ENCODE results near the gene PET100.

PET100 gene

DNA sequence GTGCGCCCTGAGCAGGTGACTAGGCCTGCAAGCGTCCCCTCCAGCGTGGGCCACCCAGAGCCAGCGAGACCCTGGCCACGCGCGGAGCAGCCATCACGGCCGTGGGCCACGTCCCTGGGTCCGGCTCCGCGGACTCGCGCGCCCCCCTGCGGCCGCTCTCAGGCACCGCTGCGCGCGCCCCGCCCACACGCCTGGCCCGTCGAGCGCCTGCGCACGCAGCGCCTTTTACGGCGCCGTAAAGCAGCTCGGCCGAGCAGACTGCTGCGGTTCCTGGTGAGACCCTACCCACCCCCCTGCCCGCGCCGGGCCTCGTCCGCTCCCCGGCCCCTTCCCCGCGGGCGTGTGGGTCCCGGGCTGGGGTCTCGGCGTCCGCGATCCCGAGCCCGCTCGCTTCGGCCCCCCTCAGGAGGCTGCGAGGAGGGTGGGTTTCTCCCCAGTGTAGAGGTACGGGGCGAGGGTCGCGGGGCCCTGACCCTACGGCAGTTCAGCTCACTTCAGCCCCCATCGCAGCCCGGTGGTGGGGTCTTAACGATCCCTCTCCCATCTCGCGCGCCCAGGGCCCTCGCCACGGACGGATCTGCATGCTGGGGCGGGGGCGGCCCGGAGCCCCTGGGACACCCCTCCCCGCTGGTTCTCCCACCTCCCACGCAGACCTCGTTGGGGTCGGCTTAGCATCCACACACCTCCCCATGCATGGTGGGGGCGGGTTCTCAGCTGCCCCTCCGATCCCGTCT is 51.2 kb downstream of the PET100 start, which contains the start of gene TRAPPC5:
TRAPPC5 (plus strand) TSS at position 228 of the 734 bp plus-strand sequence. CDS start 1,421 bp downstream, outside the sequence.
- DNase-seq = peak; percentile 83

Measured in activated effector memory CD4-positive, alpha-beta T cell treated with Interleukin-2 at 50 U/mL for 16 hours (primary cell).